Keratinocyte (primary cell): Measurements from ENCODE around the gene PGM2L1. TPM values are rescaled to one million over a fixed set of nuclear protein-coding genes. Genes with fewer than 3 reads are reported as not detected.

Experiments used
- DNase-seq: peaks from one replicate; pipeline ENCODE4 v3.0.0-alpha.2; 2011; ENCODE audit warnings: low read depth, missing footprints, low spot score
- FAIRE-seq: peaks from 2 replicates; lab custom pipeline; 2011; peaks lifted over from hg19 to GRCh38; lab: Jason Lieb, UNC
- H2AFZ ChIP-seq: 2 replicates; pipeline ENCODE4 v1.6.0; 2012; ENCODE audit warnings: low read length, control low read depth, inconsistent platforms; ENCODE audit not compliant: control insufficient read depth
- H3K27ac ChIP-seq: 2 replicates; pipeline ENCODE4 v1.5.1; 2011; ENCODE audit warnings: low read length; ENCODE audit not compliant: control insufficient read depth, insufficient read depth
- H3K27me3 ChIP-seq: 3 replicates; pipeline ENCODE4 v1.6.0; 2011; ENCODE audit warnings: low read length; ENCODE audit not compliant: control insufficient read depth, insufficient read depth; ENCODE audit errors: extremely low read depth
- H3K36me3 ChIP-seq, 2 experiments: 2 replicates in 1 of 2; 3 replicates in 1 of 2; pipeline ENCODE4 v1.5.1; 2011; ENCODE audit warnings: low read length in 2 of 2, mild to moderate bottlenecking in 1 of 2; ENCODE audit not compliant: control insufficient read depth in 2 of 2, insufficient read depth in 2 of 2; ENCODE audit errors: extremely low read depth in 1 of 2
- H3K4me1 ChIP-seq: 3 replicates; pipeline ENCODE4 v1.5.1; 2011; ENCODE audit warnings: low read length; ENCODE audit not compliant: control insufficient read depth, insufficient read depth; ENCODE audit errors: extremely low read depth
- H3K4me2 ChIP-seq: 3 replicates; pipeline ENCODE4 v1.6.0; 2011; ENCODE audit warnings: low read depth, low read length; ENCODE audit not compliant: control insufficient read depth, insufficient read depth; ENCODE audit errors: extremely low read depth
- H3K4me3 ChIP-seq, 3 experiments: fragments of 200-600 bp in 1 of 3; sonication (generic) in 1 of 3; 2 replicates in 2 of 3; 3 replicates in 1 of 3; pipeline ENCODE4 v1.5.1; 2011 to 2016; ENCODE audit warnings: low read length in 3 of 3, mild to moderate bottlenecking in 3 of 3, control low read depth in 2 of 3, inconsistent platforms in 1 of 3, low read depth in 1 of 3, mixed read lengths in 1 of 3, mixed run types in 1 of 3, moderate library complexity in 1 of 3; ENCODE audit not compliant: control insufficient read depth in 2 of 3, insufficient read depth in 2 of 3; ENCODE audit errors: extremely low read depth in 1 of 3
- H3K79me2 ChIP-seq: 2 replicates; pipeline ENCODE4 v1.6.0; 2012; ENCODE audit warnings: low read length; ENCODE audit not compliant: control insufficient read depth, insufficient read depth
- H3K9ac ChIP-seq: 3 replicates; pipeline ENCODE4 v1.6.0; 2011; ENCODE audit warnings: low read length; ENCODE audit not compliant: control insufficient read depth, insufficient read depth; ENCODE audit errors: extremely low read depth
- H3K9me1 ChIP-seq: 3 replicates; pipeline ENCODE4 v1.6.0; 2011; ENCODE audit warnings: low read length; ENCODE audit not compliant: control insufficient read depth, insufficient read depth; ENCODE audit errors: extremely low read depth
- H3K9me3 ChIP-seq: 2 replicates; pipeline ENCODE4 v1.5.1; 2012; ENCODE audit warnings: low read depth, low read length; ENCODE audit not compliant: control insufficient read depth
- H4K20me1 ChIP-seq: 3 replicates; pipeline ENCODE4 v1.6.0; 2011; ENCODE audit warnings: low read length; ENCODE audit not compliant: control insufficient read depth, insufficient read depth; ENCODE audit errors: extremely low read depth
- EZH2 ChIP-seq: IDR thresholded peaks from one replicate; pipeline ENCODE4 v1.6.1; 2012; ENCODE audit warnings: inconsistent platforms, mild to moderate bottlenecking, low read length, moderate library complexity
- dilution Hi-C: fragments of 300-500 bp; cut with MboI; formaldehyde crosslinking; loops from one replicate; pipeline ENCODE4 v1.7.0; 2020; ENCODE audit warnings: low sequenced_read_pairs; ENCODE audit not compliant: extremely low pct_ligation_motif_present
- polyA plus RNA-seq, 5 experiments: library from polyadenylated mRNA; depleted of rRNA in 3 of 5; stranded (reverse) in 3 of 5; stranded (forward) in 1 of 5; unstranded in 1 of 5; fragments of >200 nt; gene quantifications; 1 replicate in 1 of 5; 2 replicates in 3 of 5; 3 replicates in 1 of 5; pipeline versions ENCODE4 v1.2.1 to v1.2.3, GENCODE V29; 2011 to 2012; ENCODE audit warnings: missing spikeins in 2 of 5, low read depth in 1 of 5, low replicate concordance in 1 of 5
- TF ChIP-seq, protein P1 (sequence below), 3 experiments: IDR thresholded peaks in 1 of 3; conservative IDR thresholded peaks in 1 of 3; optimal IDR thresholded peaks in 1 of 3; 2 replicates in 2 of 3; 3 replicates in 1 of 3; pipeline versions ENCODE3 to v1.5.1; 2011; ENCODE audit warnings: low read length in 3 of 3, mild to moderate bottlenecking in 3 of 3, moderate library complexity in 2 of 3, control low read depth in 1 of 3, inconsistent platforms in 1 of 3; ENCODE audit not compliant: insufficient read depth in 2 of 3; ENCODE audit errors: extremely low read depth in 1 of 3

Gene PGM2L1
- polyA plus RNA-seq, 1 donor (not counting 4 experiments of a cell fraction or from before 2014, with no cell fraction given): 3.1 TPM

DNA sequence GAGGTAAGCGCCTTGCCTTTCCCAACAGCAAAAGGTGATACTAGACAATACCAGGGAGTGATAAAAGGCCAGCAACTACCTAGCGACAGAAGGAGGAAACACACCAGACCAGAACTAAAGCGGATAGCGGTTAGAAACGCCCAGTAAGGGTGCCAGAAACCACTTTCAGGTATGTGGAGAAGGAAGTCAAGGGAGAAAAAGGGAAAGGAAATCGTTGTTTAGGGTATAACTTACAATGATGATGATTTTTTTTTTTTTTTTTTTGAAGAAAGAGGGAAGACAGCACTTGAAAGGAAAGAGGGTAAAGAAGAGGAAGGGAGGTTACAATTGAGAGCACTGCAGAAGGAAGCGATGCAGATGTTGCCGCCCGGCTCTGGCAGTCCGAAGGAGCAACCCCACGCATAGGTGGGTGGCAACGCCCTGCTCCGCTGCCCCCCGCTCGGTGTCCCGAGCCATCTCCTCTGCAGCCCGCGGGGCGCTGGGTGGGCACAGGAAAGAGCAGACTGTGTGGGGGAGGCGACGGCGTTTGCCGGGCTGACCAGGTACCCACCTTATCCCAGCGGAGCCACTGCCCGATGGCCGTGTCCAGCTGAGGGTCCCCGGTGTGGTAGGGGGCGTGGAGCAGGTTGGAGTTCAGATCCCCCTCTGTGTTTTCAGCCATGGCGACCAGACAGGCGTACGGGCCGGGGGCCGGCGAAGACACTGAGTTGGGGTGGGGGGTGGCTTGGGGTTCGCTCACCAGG is 561 bp downstream of the PGM2L1 start:
- Histone ChIP-seq H3K4me3 (peak overlapping the region; percentile 86 to 92 (median 91)), H3K9ac (peak overlapping the region; percentile 78), H3K36me3 (no peaks in the 10 kb centered on the region), H3K9me3 (no peaks in the 10 kb centered on the region), H4K20me1 (no peaks in the 10 kb centered on the region), H3K4me1 (peaks cover 11% of the 10 kb centered on the region), H3K27me3 (no peaks in the 10 kb centered on the region), H3K79me2 (no peaks in the 10 kb centered on the region), H3K4me2 (peak overlapping the region; percentile 89), H3K27ac (peak overlapping the region; percentile 60), H2AFZ (peak overlapping the region; percentile 96), H3K9me1 (no peaks in the 10 kb centered on the region)
- DNase-seq: no peak
- peak; percentile 83 for FAIRE-seq
- TF ChIP-seq, protein P1, sequence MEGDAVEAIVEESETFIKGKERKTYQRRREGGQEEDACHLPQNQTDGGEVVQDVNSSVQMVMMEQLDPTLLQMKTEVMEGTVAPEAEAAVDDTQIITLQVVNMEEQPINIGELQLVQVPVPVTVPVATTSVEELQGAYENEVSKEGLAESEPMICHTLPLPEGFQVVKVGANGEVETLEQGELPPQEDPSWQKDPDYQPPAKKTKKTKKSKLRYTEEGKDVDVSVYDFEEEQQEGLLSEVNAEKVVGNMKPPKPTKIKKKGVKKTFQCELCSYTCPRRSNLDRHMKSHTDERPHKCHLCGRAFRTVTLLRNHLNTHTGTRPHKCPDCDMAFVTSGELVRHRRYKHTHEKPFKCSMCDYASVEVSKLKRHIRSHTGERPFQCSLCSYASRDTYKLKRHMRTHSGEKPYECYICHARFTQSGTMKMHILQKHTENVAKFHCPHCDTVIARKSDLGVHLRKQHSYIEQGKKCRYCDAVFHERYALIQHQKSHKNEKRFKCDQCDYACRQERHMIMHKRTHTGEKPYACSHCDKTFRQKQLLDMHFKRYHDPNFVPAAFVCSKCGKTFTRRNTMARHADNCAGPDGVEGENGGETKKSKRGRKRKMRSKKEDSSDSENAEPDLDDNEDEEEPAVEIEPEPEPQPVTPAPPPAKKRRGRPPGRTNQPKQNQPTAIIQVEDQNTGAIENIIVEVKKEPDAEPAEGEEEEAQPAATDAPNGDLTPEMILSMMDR (optimal IDR thresholded peaks at IDR 0.05 in 1 of 3, IDR thresholded peaks at IDR 0.05 in 1 of 3, conservative IDR thresholded peaks at IDR 0.05 in 1 of 3; ENCODE audit: extremely low read depth in 1 of 3, insufficient read depth in 2 of 3, low read length in 3 of 3): peak in 2 of 3 experiments; percentile 17 to 30
- no peak for TF ChIP-seq EZH2
- dilution Hi-C loops: no loop called here

DNA sequence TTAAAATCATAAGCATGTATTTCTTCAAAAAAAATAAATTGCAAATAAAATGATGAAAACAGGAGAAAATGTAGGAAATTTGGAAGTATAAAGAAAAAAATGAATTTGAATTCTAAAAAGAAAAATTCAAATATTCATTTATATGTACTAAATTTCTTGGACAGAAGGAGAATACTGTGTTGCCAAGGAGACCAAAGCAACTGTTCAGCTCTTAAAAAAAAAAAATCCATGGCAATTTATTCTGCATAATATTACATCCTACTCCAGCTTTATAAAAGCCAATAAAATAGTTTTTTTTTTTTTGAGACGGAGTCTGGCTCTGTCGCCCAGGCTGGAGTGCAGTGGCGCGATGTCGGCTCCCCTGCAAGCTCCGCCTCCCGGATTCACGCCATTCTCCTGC is 6.0 kb downstream of the PGM2L1 start:
- Histone ChIP-seq H3K4me1 (peaks cover 5% of the 10 kb centered on the region), H3K79me2 (no peaks in the 10 kb centered on the region), H3K36me3 (no peaks in the 10 kb centered on the region), H3K27ac (no peak overlapping the region), H2AFZ (no peak overlapping the region), H3K9me3 (no peaks in the 10 kb centered on the region), H3K9ac (no peak overlapping the region), H3K9me1 (no peaks in the 10 kb centered on the region), H4K20me1 (no peaks in the 10 kb centered on the region), H3K4me3 (no peak overlapping the region), H3K27me3 (no peaks in the 10 kb centered on the region), H3K4me2 (no peak overlapping the region)
- DNase-seq: no peak
- no peak for TF ChIP-seq EZH2
- TF ChIP-seq, protein P1 (optimal IDR thresholded peaks at IDR 0.05 in 1 of 3, IDR thresholded peaks at IDR 0.05 in 1 of 3, conservative IDR thresholded peaks at IDR 0.05 in 1 of 3; ENCODE audit: extremely low read depth in 1 of 3, insufficient read depth in 2 of 3, low read length in 3 of 3): no peak
- dilution Hi-C loops: no loop called here
- no peak for FAIRE-seq
